22Rv1 (cell line): ENCODE results near the gene SART1.

ENCODE experiments used
- CTCF ChIP-seq: fragments of 450-650 bp; IDR thresholded peaks from 2 replicates; pipeline ENCODE4 v1.5.1; 2017; ENCODE audit warnings: mild to moderate bottlenecking
- ZFX ChIP-seq: fragments of 450-650 bp; IDR thresholded peaks from 2 replicates; pipeline ENCODE4 v1.6.1; 2017; ENCODE audit warnings: antibody characterized with exemption, borderline replicate concordance

- TF ChIP-seq CTCF (no peak), ZFX (no peak)
These were observed 46.3 kb upstream of the SART1 start for GRCh38 chr11:65915101-65915820.
